Stomach (tissue), 9 donors: ENCODE measurements around the gene ALG2. TPM values are rescaled to one million over a fixed set of nuclear protein-coding genes. Genes with fewer than 3 reads are reported as not detected.

ENCODE experiments used
- DNase-seq, 2 donors: peaks; one replicate each; pipeline versions ENCODE4 v3.0.0 to v3.0.0-alpha.2; 2013 to 2019
- H3K27ac ChIP-seq, 5 donors: fragments of 200-600 bp in 4 of 5; sonication (generic) in 4 of 5; one replicate each; pipeline ENCODE4 v1.5.1; 2013 to 2019; ENCODE audit warnings: mild to moderate bottlenecking in 1 of 5, moderate library complexity in 1 of 5
- H3K27me3 ChIP-seq, 3 donors: fragments of 200-600 bp; sonication (generic); one replicate each; pipeline ENCODE4 v1.5.1; 2017 to 2019; ENCODE audit warnings: mixed run types in 1 of 3
- H3K36me3 ChIP-seq, 4 donors: fragments of 200-600 bp; sonication (generic); 1 replicate in 3 of 4; 2 replicates in 1 of 4; pipeline ENCODE4 v1.5.1; 2016 to 2019
- H3K4me1 ChIP-seq, 4 donors: fragments of 200-600 bp; sonication (generic); one replicate each; pipeline ENCODE4 v1.5.1; 2016 to 2019
- H3K4me3 ChIP-seq, 4 donors: fragments of 200-600 bp; sonication (generic) in 3 of 4; one replicate each; pipeline ENCODE4 v1.5.1; 2016 to 2019; ENCODE audit warnings: mild to moderate bottlenecking in 1 of 4
- H3K9me3 ChIP-seq, 4 donors: fragments of 200-600 bp; sonication (generic); one replicate each; pipeline ENCODE4 v1.5.1; 2016 to 2019
- EP300 ChIP-seq: sonication (generic); formaldehyde crosslinking; IDR thresholded peaks from one replicate; pipeline ENCODE4 v1.6.1; 2017; ENCODE audit warnings: antibody characterized with exemption
- POLR2A ChIP-seq, 4 donors: fragments of 450-650 bp; IDR thresholded peaks; one replicate each; pipeline ENCODE4 v1.6.1; 2016; ENCODE audit warnings: antibody characterized with exemption in 4 of 4, control low read depth in 2 of 4, mild to moderate bottlenecking in 1 of 4, moderate library complexity in 1 of 4
- POLR2AphosphoS5 ChIP-seq, 3 donors: sonication (generic); formaldehyde crosslinking; IDR thresholded peaks; one replicate each; pipeline ENCODE4 v1.6.1; 2016; ENCODE audit warnings: antibody characterized with exemption in 3 of 3
- WGBS, 5 donors: extraction: QIAGEN DNeasy Blood & Tissue Kit in 3 of 5; methylation state at CpG; one replicate each; pipeline versions ENCODE4 v1.1.5 to v1.1.7; 2013 to 2018; 5-methylcytosine and 5-hydroxymethylcytosine counted together
- intact Hi-C: fragments of 100-400 bp; cut with DNase I; formaldehyde crosslinking; loops from one replicate; pipeline ENCODE4 v1.15.1; 2023; ENCODE audit warnings: low total_unique reads
- polyA plus RNA-seq, 3 donors: library from polyadenylated mRNA; stranded (reverse); fragments of 200-250 nt; gene quantifications; one replicate each; pipeline ENCODE4 v1.2.3, GENCODE V29; 2013
- total RNA-seq, 5 donors: library from RNA; depleted of rRNA; stranded (reverse); fragments of >200 nt; gene quantifications; one replicate each; pipeline versions ENCODE4 v1.1.0 to v1.2.3, GENCODE V29; 2014 to 2016
- TF ChIP-seq, protein P1 (sequence below), 7 experiments: fragments of 450-650 bp in 4 of 7; fragments of 200-600 bp in 3 of 7; sonication (generic) in 3 of 7; IDR thresholded peaks; one replicate each; pipeline ENCODE4 v1.5.1; 2016 to 2019; ENCODE audit warnings: antibody characterized with exemption in 7 of 7, control low read depth in 2 of 7, mild to moderate bottlenecking in 1 of 7
- donor health status: healthy with polysubstance abuse.
- donor health status: Bipolar disorder and iron deficiency.
- donor health status: healthy.

The ALG2 gene
- total and polyA plus RNA-seq, 8 donors: 1.8 to 33.9 (median 20.8) TPM

GRCh38 chr9:99253772-99254431 is 32.2 kb upstream of the ALG2 start:
- no peaks in the 10 kb centered on the region for H3K36me3 ChIP-seq
- peak in 1 of 2 donors; percentile 14 for DNase-seq
- intact Hi-C loops: no loop called here

DNA sequence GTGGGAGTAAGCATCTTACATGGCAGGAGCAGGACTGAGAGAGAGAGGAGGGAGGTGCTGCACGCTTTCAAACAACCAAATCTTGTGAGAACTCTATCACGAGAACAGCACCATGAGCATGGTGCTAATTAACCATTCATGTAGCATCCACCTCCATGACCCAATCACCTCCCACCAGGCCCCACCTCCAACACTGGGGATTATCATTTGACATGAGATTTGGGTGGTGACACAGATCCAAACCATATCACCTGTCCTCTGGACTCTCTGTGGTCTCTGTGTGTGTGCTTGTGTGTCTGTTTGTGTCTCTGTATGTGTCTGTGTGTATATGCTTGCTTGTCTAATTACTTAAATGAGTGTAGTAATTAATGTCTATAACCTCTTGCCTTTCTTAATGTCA is 31.4 kb upstream of the ALG2 start:
- DNase-seq: no peak
- WGBS, 5 donors: 87 to 98% (median 92%) methylated on average over 2 of the region's 2 CpGs
- H3K9me3 ChIP-seq: no peaks in the 10 kb centered on the region
- H3K4me3 ChIP-seq: no peak overlapping the region
- no peaks in the 10 kb centered on the region for H3K4me1 ChIP-seq
- no peak overlapping the region for H3K27ac ChIP-seq
- TF ChIP-seq, protein P1, sequence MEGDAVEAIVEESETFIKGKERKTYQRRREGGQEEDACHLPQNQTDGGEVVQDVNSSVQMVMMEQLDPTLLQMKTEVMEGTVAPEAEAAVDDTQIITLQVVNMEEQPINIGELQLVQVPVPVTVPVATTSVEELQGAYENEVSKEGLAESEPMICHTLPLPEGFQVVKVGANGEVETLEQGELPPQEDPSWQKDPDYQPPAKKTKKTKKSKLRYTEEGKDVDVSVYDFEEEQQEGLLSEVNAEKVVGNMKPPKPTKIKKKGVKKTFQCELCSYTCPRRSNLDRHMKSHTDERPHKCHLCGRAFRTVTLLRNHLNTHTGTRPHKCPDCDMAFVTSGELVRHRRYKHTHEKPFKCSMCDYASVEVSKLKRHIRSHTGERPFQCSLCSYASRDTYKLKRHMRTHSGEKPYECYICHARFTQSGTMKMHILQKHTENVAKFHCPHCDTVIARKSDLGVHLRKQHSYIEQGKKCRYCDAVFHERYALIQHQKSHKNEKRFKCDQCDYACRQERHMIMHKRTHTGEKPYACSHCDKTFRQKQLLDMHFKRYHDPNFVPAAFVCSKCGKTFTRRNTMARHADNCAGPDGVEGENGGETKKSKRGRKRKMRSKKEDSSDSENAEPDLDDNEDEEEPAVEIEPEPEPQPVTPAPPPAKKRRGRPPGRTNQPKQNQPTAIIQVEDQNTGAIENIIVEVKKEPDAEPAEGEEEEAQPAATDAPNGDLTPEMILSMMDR (IDR thresholded peaks at IDR 0.05): no peak
- TF ChIP-seq POLR2AphosphoS5 (IDR thresholded peaks at IDR 0.05): no peak
- TF ChIP-seq POLR2A (IDR thresholded peaks at IDR 0.05): no peak
- TF ChIP-seq EP300: no peak
- no peaks in the 10 kb centered on the region for H3K36me3 ChIP-seq
- intact Hi-C loops: no loop called here
- no peaks in the 10 kb centered on the region for H3K27me3 ChIP-seq

More at GRCh38 chr9:99253772-99254431, 32.2 kb upstream of the ALG2 start:
- H3K9me3 ChIP-seq: no peaks in the 10 kb centered on the region
- H3K27me3 ChIP-seq: no peaks in the 10 kb centered on the region
- H3K27ac ChIP-seq: no peak overlapping the region
- no peak for TF ChIP-seq POLR2A (IDR thresholded peaks at IDR 0.05)
- TF ChIP-seq EP300: no peak
- no peak for TF ChIP-seq POLR2AphosphoS5 (IDR thresholded peaks at IDR 0.05)
- TF ChIP-seq, protein P1 (IDR thresholded peaks at IDR 0.05): no peak
- H3K4me1 ChIP-seq: peaks cover 0 to 3% (median 2%) of the 10 kb centered on the region in 4 donors
- 72 to 84% (median 74%) methylated on average over 10 to 15 of the region's 15 CpGs for WGBS, 5 donors
- H3K4me3 ChIP-seq: no peak overlapping the region

DNA sequence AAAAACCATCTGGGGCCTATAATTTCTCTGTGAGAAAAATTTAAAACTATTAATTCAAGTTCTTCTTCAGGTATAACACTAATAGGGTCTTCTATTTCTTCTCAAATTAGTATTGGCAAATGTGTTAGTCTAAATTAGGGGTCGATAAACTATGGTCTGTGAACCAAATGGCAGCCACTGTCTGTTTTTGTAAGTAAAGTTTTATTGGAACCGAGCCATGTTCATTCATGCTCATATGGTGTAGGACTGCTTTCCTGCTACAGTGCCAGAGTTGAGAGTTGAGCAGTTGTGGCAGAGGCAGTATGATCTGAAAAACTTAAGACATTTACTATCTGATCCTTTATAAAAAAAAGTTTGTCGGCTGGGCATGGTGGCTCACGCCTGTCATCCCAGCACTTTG is 29.4 kb upstream of the ALG2 start:
- Histone ChIP-seq H3K4me3 (no peak overlapping the region), H3K9me3 (no peaks in the 10 kb centered on the region), H3K27me3 (no peaks in the 10 kb centered on the region), H3K27ac (no peak overlapping the region), H3K4me1 (no peaks in the 10 kb centered on the region), H3K36me3 (no peaks in the 10 kb centered on the region)
- intact Hi-C loops: no loop called here
- DNase-seq: no peak
- WGBS, 5 donors: 91 to 98% (median 94%) methylated on average over 4 of the region's 4 CpGs
- TF ChIP-seq, protein P1 (IDR thresholded peaks at IDR 0.05): no peak
- TF ChIP-seq EP300 (no peak), POLR2AphosphoS5 (IDR thresholded peaks at IDR 0.05) (no peak), POLR2A (IDR thresholded peaks at IDR 0.05) (no peak)

DNA sequence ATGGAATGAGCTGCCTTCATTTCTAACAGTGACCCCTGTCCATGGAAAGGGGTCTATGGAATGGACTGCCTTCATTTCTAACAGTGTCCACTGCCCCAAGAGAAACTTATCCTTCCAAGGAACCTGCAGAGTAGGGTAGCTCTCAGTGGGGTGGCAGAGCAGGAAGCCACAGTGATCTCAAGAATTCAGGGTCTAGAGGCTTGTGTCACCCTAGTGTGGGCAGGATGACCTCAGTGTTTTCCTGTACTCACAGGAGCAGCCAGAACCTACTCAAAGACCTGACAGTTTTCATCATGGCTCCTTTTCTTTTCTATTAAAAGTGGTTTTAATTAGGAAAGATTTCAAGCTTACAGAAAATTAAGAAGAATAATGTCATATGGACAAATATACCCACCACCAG is 27.9 kb upstream of the ALG2 start:
- no peak overlapping the region for H3K4me3 ChIP-seq
- TF ChIP-seq, protein P1 (IDR thresholded peaks at IDR 0.05): no peak
- TF ChIP-seq POLR2A (IDR thresholded peaks at IDR 0.05) (no peak), POLR2AphosphoS5 (IDR thresholded peaks at IDR 0.05) (no peak), EP300 (no peak)
- H3K4me1 ChIP-seq: no peaks in the 10 kb centered on the region
- DNase-seq: no peak
- no peak overlapping the region for H3K27ac ChIP-seq
- H3K9me3 ChIP-seq: no peaks in the 10 kb centered on the region
- no peaks in the 10 kb centered on the region for H3K36me3 ChIP-seq
- intact Hi-C loops: no loop called here
- H3K27me3 ChIP-seq: no peaks in the 10 kb centered on the region
